ENCODE measurements around the gene MAGI1.

Gene MAGI1

DNA sequence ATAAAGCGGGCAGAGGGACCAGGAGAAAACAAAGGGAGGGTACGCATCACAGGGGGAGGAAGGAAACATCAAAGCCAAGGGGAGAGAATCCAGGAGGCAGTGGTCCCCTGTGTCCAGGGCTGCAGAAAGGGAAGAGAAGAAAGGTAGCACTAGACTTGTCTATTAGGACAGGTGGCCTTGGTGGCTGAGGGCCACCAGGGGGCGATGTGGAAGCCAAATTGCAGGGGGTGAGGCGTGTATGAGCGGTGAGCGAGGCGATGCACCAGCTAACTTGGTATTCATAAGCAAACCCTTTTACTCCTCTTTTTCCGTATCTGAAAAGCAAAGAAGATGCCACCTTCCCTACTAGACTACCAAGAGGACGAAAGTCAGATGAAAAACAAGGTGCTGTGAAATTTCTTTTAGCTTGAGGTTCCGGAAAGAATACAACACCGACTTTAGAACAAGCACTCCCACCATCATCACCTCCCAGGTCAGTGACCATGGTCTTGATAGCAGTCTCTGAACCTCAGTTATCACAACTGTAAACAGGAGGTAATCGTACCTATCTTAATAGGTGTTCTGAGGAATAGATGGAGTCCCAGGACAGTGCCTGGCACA lies 696.5 kb downstream of the MAGI1 start:
- no peak overlapping the region for H3K27ac ChIP-seq
- H3K9me3 ChIP-seq, result no peaks in the 10 kb centered on the region
- no peaks in the 10 kb centered on the region for H3K36me3 ChIP-seq
- no peak for TF ChIP-seq CTCF (IDR thresholded peaks at IDR 0.05)
- H3K4me1 ChIP-seq (ENCODE audit: control insufficient read depth in 1 of 2, insufficient read depth in 1 of 2, low read depth in 1 of 2, low read length in 1 of 2), result no peaks in the 10 kb centered on the region
- H3K27me3 ChIP-seq, result no peaks in the 10 kb centered on the region
- H3K4me3 ChIP-seq (ENCODE audit: low read depth in 1 of 2, low read length in 1 of 2), result no peak overlapping the region

GRCh38 chr3:65339192-65339740 lies 699.5 kb downstream of the MAGI1 start:
- H3K4me1 ChIP-seq (ENCODE audit: control insufficient read depth in 1 of 2, insufficient read depth in 1 of 2, low read depth in 1 of 2, low read length in 1 of 2), result no peaks in the 10 kb centered on the region
- H3K27me3 ChIP-seq, result no peaks in the 10 kb centered on the region
- no peak overlapping the region for H3K27ac ChIP-seq
- no peak overlapping the region for H3K4me3 ChIP-seq (ENCODE audit: low read depth in 1 of 2, low read length in 1 of 2)
- no peak for TF ChIP-seq CTCF (IDR thresholded peaks at IDR 0.05)
- H3K36me3 ChIP-seq, result no peaks in the 10 kb centered on the region
- no peaks in the 10 kb centered on the region for H3K9me3 ChIP-seq

- Histone ChIP-seq H3K4me1 (ENCODE audit: control insufficient read depth in 1 of 2, insufficient read depth in 1 of 2, low read depth in 1 of 2, low read length in 1 of 2) (no peaks in the 10 kb centered on the region), H3K4me3 (ENCODE audit: low read depth in 1 of 2, low read length in 1 of 2) (no peak overlapping the region), H3K36me3 (no peaks in the 10 kb centered on the region), H3K27me3 (no peaks in the 10 kb centered on the region), H3K27ac (no peak overlapping the region), H3K9me3 (no peaks in the 10 kb centered on the region)
- TF ChIP-seq CTCF (IDR thresholded peaks at IDR 0.05), result no peak
These were observed 700.1 kb downstream of the MAGI1 start for GRCh38 chr3:65338571-65338970.

DNA sequence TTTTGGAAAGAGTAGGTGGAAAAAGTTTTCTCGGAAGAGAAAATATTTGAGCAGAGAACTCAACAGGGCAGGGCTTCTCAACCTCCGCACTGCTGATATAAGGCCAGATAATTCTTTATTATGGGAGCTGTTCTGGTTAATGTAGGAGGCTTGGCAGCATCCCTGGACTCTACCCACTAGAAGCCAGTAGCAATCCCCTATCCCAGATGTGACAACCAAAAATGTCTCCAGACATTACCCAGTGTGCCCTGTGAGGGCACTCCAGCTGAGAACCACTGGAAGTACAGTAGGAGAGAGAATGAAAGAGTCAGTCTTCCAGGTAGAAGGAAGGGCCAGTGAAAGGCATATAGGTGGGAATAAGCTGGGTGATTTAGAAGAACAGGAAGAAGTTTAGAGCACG lies 703.1 kb downstream of the MAGI1 start:
- Histone ChIP-seq H3K27me3 (no peaks in the 10 kb centered on the region), H3K36me3 (no peaks in the 10 kb centered on the region), H3K9me3 (no peaks in the 10 kb centered on the region), H3K4me3 (ENCODE audit: low read depth in 1 of 2, low read length in 1 of 2) (no peak overlapping the region), H3K4me1 (ENCODE audit: control insufficient read depth in 1 of 2, insufficient read depth in 1 of 2, low read depth in 1 of 2, low read length in 1 of 2) (no peaks in the 10 kb centered on the region), H3K27ac (no peak overlapping the region)
- no peak for TF ChIP-seq CTCF (IDR thresholded peaks at IDR 0.05)

GRCh38 chr3:65334045-65334665 lies 704.6 kb downstream of the MAGI1 start:
- H3K4me3 ChIP-seq (ENCODE audit: low read depth in 1 of 2, low read length in 1 of 2), result no peak overlapping the region
- no peaks in the 10 kb centered on the region for H3K27me3 ChIP-seq
- H3K27ac ChIP-seq, result no peak overlapping the region
- no peaks in the 10 kb centered on the region for H3K9me3 ChIP-seq
- no peaks in the 10 kb centered on the region for H3K36me3 ChIP-seq
- TF ChIP-seq CTCF (IDR thresholded peaks at IDR 0.05), result no peak
- no peaks in the 10 kb centered on the region for H3K4me1 ChIP-seq (ENCODE audit: control insufficient read depth in 1 of 2, insufficient read depth in 1 of 2, low read depth in 1 of 2, low read length in 1 of 2)

Measured in neutrophil (primary cell).